Hindlimb muscle (tissue), 1 donor: Measurements from ENCODE around the gene WIZ. TPM values are rescaled to one million over a fixed set of nuclear protein-coding genes. Genes with fewer than 3 reads are reported as not detected.

ENCODE experiments used
- DNase-seq: peaks from one replicate; pipeline ENCODE4 v3.0.0-alpha.2; 2013
- polyA plus RNA-seq: library from polyadenylated mRNA; unstranded; fragments of 120-200 nt; gene quantifications from one replicate; pipeline ENCODE4 v1.2.1, GENCODE V29; 2013; ENCODE audit not compliant: insufficient read length

The WIZ gene
- polyA plus RNA-seq, 1 donor: 39.5 TPM

- DNase-seq: no peak
Observed at GRCh38 chr19:15373644-15374043, 76.1 kb downstream of the WIZ start.

- no peak for DNase-seq
Observed at GRCh38 chr19:15372891-15373301, 76.9 kb downstream of the WIZ start.

GRCh38 chr19:15372470-15372869, 77.3 kb downstream of the WIZ start:
- no peak for DNase-seq

- DNase-seq: no peak
Observed at GRCh38 chr19:15371786-15372380, 77.9 kb downstream of the WIZ start.

- no peak for DNase-seq
Observed at GRCh38 chr19:15371119-15371518, 78.6 kb downstream of the WIZ start.

Other genes starting within 250 kb of the WIZ start
- 204 TPM for gene NOTCH3, start 249.0 kb downstream of the WIZ start, polyA plus RNA-seq
- 0.84 TPM for gene EPHX3, start 217.5 kb downstream of the WIZ start, polyA plus RNA-seq
- 47.5 TPM for gene BRD4, start 117.4 kb downstream of the WIZ start, polyA plus RNA-seq
- 22.1 TPM for gene AKAP8, start 70.2 kb downstream of the WIZ start, polyA plus RNA-seq
- gene AKAP8L, start 31.0 kb downstream of the WIZ start, polyA plus RNA-seq: 91.1 TPM
- 1.7 TPM for gene RASAL3, start 14.6 kb upstream of the WIZ start, polyA plus RNA-seq
- gene PGLYRP2, start 29.5 kb upstream of the WIZ start, polyA plus RNA-seq: not detected
- gene CYP4F22, start 58.6 kb upstream of the WIZ start, polyA plus RNA-seq: not detected
- gene CYP4F8, start 165.3 kb upstream of the WIZ start, polyA plus RNA-seq: not detected
- 0.08 TPM for gene CYP4F3, start 190.9 kb upstream of the WIZ start, polyA plus RNA-seq
- 1.8 TPM for gene CYP4F12, start 223.1 kb upstream of the WIZ start, polyA plus RNA-seq